ENCODE results near the gene ZG16B.
A peak's percentile ranks its signal among the peaks of the same experiment; 100 is the strongest.

The ZG16B gene, protein sequence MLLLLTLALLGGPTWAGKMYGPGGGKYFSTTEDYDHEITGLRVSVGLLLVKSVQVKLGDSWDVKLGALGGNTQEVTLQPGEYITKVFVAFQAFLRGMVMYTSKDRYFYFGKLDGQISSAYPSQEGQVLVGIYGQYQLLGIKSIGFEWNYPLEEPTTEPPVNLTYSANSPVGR

DNA sequence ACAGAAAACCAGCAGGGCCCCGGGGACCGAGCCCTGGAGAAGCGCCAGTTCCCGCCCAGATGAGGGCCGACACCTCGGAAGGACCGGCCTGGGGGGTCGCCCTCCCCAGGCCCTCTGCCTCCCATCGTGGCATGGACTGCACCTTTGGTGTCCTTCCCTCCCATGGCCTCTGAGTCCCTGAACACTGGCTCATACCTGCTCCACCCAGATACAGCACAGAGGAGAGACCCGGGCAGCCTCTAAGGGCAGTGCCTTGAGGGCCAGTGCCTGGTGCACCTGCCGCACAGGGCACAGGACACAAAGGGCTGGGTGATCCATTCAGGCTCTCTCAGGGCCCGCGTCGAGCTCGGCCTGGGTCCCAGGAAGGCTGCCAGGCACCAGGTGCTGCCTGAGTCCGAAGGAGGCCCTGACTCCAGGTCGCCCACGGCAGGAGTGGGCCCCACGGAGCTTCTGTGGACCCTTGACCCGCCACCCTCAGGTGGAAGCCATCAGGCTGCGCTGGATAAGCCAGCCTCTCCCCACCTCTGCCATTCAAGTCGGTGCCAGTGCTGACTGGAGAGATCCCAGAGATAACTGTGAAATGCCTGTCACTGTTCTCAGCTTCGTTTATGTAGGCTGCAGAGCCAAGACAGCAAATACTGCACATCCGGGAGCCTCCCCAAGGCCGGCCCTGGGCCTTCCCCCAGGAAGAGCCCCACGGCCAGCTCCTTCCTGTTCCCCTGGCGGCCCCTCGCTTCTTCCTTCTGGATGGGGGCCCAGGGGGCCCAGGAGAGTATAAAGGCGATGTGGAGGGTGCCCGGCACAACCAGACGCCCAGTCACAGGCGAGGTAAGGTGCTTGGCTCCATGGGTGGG, at the start of gene ZG16B:
TSS of gene ZG16B (plus strand) at position 803 of the 854 bp plus-strand sequence. CDS start 139 bp downstream, outside the sequence.
- DNase-seq (ENCODE audit: low read depth): peak; percentile 24

DNA sequence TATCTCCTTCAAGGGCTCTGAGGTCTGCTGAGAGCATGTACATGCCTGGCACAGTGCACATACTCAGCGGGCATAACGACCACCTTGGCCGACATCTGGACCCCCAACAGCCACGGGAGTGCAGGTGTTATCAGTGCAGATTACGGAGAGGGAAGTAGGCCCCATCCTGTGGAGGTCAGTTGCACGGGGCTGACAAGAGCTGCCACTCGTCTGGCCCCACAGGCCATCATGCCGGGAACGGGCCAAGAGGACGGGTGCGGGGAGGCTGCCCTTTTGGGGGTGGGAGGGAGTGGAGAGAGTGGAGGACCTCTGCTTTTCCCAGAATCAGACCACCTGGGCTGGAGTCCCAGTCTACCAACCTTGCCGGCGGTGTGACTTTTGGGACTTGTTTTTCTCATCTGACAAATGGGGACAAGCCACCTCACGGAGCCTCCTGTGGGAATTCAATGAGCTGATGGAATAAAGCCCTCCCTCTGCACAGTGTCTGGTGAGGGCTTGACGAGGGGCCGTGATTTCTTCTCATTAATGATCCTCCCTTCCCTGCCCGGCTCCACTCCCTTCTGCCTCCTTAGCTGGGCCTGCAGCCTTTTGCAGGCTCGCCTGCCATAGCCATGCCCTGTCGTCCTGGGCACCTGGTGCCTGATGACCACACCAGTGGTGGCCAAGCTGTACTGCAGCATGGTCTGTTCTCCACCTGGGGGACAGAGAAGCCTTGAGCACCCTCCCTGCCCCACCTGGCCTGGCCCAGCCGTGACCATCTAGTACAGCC, 47.3 kb upstream of the ZG16B start:
- DNase-seq (ENCODE audit: low read depth): no peak

DNA sequence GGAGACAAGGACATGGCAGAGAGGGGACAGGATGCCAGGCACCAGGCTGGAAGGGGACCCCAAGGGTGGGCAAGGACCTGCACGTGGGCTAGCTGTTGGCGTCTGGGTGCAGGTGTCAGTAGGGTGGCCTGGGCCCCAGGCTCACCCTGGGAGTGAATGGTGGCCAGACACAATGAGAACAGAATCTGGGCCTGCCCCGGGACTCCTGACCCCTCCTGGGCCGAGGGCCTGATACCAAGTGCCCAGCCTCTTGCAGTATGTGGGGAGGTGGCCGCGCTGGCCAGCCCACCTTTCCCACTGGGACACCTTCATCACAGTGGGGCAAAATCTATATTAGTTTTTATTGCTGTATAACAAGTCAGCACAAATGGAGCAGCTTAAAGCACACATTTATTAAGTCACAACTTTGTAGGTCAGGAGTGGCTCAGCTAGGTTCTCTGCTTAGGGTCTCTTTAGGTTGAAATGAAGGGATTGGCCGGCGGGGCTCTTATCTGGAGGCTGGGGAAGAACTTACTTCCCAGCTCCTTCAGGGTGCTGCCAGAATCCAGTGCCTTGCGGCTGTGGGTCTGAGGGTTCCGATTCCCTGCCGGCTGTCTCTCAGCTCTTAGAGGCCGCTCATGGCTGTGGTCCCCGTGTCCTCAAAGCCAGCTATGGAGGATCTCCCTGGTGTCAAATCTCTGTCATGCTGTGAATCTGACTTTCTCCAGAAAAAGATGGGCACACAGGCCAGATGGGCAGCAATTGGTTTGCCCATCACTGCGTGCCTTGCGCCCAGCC, 46.3 kb upstream of the ZG16B start:
- DNase-seq (ENCODE audit: low read depth): no peak

DNA sequence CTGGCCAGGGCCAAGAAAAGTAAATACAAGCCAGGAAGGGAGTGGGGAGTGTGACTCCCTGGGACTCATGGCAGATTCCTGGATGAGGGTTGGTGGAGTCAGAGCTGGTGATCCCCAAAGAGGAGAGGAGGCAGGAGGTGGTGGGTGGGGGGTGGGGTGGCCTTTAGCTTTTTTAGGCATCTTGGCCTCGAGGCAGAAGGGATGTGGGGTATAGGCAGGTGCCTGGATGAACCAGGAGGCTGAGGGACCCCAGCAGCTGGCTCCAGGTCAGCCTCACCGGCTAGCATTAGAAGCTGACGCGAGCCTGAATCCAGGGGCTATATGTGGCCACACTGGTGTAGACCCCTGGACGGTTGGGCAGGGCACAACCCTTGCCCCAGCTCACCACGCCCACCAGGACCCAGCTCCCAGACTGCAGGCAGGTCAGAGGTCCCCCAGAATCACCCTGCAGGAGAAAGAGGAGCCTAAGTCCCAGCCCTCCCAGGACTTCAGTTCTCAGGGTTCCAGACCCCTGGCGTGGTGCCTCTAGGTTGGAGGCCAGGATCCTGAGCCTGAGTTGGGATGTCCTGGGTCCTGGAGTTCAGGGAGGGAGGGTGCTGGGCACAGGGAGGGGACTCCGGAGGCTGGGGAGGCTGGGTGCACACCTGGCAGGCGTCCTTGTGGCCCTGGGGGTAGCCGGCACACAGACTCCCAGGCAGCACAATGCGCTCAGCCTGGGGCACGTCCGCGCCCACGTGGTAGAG, 45.6 kb upstream of the ZG16B start:
- DNase-seq (ENCODE audit: low read depth): no peak

DNA sequence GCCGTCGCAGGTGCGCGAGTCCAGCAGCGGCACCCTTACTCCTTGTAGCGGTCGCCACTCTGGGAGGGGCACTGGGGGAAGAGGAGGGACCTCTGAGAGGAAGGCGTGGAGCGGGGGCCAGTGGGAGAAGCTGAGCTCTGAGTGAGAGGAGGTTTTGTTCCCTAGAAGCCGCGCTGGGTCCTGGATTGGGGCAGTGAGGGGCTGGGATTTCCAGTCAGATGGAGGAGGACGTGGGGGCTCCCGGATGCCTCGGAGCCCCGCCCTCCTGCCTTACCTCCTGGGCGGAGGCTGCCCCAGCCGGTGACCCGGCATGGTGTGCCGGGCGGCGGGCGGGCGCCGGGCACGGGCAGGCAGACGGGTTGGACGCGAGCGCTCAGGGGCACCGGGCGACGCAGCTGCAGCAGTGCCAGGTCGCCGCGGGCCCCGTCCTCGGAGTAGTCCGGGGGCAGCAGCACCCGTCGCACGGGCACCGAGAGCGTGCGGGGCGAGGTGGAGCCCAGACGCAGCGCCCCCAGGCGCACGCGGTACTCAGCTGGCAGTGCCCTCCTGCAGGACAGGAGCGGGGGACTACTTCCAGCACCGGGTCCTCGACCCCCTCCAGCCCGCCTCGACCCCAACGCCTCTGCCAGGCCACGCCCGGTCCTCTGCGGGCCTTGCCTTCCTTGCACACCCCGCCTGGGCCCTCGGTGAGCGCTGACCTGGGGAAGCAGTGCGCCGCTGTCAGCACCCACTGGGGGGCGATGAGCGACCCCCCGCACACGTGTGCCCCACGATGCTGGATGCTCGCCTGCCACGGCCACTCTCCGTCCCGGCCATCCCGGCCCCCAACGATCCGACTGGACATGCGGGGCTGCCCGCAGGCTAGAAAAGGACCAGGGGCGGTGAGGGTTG, 44.8 kb upstream of the ZG16B start:
- no peak for DNase-seq (ENCODE audit: low read depth)

DNA sequence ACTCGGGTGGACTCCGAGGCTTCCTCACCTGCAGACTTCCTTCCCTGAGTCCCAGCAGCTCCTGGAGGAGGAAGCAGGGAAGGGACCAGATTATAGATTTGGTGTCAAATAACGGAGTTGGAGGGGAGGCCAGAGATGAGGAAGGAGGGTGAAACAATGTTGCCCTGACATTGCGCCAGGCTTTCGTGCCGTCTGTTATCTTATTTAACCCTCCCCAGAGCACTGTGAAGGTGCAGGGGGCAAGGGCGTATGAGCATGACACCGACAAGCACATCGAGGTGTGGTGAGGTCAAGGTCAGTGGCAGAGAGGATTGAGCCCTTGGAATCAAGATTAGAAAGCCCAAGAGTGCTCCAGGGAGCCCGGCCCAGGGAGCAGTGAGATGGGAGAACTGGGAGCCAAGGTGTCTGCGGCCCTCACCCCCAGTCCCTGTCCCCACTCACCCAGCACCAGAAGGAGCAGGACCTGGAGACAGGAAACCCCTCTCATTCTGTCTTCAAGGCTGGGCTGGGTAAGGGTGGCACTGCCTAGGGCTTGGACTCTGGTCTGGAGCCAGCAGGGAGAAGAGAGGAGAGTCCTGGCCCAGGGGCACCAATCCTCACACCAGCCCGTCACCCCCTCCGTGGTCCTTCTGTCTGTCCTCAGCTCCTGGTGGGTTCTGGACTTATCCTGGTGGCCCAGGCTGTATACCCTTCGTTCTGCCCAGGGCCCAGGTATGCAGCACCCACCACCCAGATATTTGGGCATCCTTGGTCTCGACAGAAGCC, 43.9 kb upstream of the ZG16B start:
- DNase-seq (ENCODE audit: low read depth): no peak

DNA sequence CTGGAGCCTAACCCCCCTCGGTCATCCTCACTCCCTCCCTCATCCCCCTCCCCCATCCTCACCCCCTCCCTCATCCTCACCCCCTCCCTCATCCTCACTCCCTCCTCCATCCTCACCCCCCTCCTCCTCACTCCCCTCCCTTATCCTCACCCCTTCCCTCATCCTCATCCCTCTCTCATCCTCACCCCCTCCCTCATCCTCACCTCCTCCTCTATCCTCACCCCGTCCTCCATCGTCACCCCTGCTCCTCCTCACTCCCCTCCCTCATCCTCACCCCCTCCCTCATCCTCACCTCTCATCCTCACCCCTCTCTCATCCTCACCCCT, 43.3 kb upstream of the ZG16B start:
- DNase-seq (ENCODE audit: low read depth): no peak

DNA sequence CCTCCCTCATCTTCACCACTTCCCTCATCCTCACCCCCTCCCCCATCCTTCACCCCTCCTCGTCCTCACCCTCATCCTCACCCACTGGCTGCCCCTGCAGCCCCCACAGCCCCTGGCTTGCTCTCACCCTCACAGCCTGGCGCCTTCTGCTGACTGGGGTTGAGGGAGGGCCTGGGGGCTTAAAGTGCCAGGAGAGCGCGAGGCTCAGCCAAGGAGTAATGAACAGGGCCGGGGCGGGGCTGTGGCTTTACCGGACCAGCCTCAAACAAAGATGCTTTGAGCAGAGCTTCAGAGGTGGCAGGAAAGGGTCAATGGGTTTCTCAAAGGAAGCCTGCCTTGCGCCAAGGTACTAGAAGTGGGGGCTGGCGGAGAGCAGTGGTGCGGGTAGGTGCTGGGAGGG, 42.7 kb upstream of the ZG16B start, which contains the start of gene PRSS33:
TSS of gene PRSS33 (minus strand) at position 155 of the 400 bp plus-strand sequence. CDS start 1,013 bp downstream, outside the sequence.
- DNase-seq (ENCODE audit: low read depth): no peak

DNA sequence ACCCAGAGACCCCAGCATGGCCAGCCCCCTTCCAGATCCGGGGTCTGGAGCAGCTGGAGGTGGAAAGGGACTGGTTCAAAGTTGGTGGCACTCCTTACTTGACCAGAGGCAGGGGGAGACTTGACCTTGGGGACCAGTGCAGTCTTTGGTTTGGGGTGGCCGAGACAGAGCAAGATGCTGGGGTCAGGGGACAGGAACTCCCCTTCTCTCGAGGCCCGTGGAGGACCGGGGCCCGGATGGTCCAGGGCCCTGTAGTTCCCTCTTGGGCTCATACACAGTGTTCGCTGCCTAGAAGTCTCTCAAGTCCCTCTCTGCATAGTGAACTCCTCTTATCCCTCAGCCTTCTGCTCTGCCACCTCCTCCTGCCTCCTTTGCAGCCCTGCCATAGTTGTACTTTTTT, 42.1 kb upstream of the ZG16B start:
- DNase-seq (ENCODE audit: low read depth): no peak

DNA sequence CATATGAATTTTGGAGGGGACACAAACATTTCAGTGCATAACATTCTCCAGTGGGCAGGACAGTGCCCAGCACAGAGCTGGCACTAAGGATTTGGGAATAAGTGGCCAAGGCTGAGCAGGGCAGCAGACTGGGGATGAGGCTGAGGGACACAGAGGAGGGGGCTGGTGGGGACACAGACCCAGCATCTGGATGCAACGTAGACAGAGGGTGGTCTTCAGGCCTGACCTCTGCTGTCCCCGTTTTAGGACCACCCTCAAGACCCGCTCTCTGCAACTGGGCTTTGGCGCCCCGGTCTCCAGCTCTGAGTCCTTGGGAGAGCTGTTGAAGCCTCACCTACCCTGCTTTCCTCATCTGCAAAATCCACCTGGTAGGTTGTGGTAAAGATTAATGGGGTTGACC, 39.5 kb upstream of the ZG16B start:
- DNase-seq (ENCODE audit: low read depth): no peak

DNA sequence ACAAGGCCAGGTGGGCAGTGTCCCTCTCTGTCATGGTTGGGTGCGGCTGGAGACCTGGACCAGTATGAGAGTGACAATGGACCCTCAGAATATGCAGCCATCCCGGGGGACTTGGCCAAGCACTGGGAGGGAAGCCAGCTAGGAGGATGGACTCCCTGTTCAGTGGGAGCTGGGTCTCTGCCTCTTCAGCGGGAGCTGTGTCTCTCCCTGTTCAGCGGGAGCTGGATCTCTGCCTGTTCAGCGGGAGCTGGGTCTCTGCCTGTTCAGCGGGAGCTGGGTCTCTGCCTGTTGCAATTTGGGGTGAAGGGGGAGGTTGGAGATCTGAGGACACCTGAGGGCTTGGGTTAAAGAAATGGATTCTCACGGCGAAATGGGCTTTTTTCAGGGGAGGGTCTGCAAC, 38.9 kb upstream of the ZG16B start:
- DNase-seq (ENCODE audit: low read depth): no peak

DNA sequence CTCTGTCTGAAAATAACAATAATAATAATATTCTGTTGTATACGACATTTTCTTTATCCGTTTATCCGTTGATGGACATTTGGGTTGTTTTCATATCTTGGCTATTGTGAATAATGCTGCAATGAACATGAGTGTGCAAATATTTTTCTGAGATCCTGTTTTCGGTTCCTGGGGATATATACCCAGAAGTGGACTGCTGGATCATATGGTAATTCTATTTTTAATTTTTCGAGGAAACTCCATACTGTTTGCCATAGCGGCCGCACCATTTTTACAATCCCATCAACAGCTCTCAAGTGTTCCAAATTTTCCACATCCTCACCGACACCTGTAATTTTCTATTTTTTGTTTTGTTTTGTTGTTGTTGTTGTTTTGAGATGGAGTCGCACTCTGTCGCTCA, 37.2 kb upstream of the ZG16B start:
- no peak for DNase-seq (ENCODE audit: low read depth)

DNA sequence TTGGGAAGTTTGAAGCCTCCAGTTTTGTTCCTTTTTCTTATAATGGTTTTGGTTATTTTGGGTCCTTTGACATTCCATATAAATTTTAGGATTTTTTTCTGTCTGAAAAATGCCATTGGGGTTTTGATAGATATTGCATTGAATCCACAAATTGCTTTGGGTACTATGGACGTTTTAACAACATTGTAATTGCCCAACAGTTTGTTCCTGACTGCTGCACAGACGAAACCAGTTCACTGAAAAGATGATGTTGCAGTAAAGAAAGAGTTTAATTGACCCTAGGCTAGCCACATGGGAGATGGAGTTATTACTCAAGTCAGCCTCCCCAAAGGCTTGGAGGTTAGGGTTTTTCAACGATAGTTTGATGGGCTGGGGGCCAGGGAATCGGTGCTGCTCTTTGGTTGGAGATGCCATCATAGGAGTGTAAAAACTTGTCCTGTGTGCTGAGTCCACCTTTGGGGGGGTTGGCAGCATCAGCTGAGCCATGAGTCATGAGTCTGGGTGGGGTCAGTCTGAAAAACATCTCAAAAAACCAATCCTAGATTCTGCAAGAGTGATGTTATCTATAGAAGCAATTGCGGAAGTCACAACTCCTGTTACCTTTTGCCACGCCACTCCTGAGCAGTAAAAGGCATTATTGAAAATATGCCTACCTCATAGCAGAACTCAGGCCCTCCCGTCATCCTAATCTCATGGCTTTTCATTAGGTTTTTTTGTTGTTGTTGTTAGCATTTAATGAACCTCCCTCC, 34.5 kb upstream of the ZG16B start:
- DNase-seq (ENCODE audit: low read depth): no peak

DNA sequence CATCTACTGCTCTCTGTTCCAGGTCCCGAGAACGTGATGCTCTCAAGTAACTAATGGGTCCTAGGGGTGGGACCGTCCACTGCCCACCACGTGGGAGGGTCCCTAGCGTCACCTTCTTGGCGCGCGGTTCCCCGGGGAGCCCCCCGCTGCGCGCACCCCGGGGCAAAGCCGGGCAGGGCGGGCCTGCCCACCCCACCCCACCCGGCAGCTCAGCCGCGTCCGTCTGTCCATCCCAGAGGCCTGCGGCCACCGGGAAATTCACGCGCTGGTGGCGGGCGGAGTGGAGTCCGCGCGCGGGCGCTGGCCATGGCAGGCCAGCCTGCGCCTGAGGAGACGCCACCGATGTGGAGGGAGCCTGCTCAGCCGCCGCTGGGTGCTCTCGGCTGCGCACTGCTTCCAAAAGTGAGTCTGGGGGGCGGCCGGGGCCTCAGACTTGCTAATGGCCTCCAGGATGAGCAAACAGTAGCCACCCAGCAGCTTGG, 31.3 kb upstream of the ZG16B start:
- no peak for DNase-seq (ENCODE audit: low read depth)

DNA sequence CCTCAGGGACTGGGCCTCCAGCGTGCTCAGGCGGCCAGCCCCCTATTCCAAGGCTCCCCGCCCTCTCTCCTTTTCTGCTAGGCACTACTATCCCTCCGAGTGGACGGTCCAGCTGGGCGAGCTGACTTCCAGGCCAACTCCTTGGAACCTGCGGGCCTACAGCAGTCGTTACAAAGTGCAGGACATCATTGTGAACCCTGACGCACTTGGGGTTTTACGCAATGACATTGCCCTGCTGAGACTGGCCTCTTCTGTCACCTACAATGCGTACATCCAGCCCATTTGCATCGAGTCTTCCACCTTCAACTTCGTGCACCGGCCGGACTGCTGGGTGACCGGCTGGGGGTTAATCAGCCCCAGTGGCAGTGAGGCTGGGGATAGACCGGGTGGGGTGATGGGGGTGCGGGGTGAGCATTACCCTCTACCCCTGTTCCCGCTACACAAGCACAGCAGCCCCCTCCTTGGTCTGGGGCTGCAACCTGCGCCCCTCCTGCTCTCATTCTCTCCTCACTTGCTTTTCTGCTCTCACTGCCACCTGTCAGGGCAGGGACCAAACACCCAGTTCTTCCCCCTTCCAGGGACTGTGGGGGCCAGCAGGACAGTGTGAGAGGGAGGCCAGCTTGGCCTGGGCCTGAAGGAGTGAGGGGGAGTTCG, 30.8 kb upstream of the ZG16B start:
- DNase-seq (ENCODE audit: low read depth): no peak

DNA sequence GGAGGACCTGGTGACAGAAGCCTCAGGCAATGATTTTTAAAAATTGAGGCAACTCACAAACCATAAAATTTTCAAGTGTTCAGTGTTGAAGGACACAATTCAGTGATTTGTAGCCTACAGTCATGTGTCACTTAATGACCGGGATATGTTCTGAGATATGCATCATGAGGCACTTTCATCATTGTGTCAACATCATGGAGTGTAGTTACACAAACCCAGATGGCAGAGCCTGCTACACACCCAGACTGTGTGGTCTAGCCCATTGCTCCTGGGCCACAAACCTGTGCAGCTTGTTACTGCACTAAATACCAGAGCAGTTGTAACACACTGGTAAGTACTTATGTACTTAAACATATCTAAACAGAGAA, 30.3 kb upstream of the ZG16B start:
- DNase-seq (ENCODE audit: low read depth): peak; percentile 20

DNA sequence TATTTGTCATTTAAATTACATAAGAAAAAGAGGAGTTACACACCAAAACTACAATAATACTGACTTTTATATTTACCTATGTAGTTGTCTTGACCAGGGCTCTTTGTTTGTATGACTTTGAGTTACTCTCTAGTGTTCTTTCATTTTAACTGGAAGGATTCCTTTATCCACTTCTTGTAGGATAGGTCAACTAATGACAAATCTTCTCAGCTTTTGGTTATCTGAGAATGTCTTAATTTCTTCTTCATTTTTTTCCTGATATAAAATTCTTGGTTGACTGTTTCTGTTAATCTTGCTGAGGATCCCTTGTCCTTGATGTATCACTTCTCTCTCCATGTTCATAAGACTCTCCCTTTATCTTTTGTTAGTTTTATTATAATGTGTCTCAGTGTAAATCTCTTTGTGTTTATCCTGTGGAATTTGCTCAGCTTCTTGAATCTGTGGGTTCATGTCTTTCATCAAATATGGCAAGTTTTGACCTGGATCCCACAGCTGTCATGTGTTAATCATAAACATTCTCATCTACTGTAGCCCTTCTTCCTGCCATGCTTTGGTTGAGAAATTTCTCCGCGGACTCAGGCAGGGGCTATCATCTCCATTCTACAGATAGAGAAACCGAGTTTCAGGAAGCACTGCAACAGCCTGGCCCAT, 26.4 kb upstream of the ZG16B start:
- no peak for DNase-seq (ENCODE audit: low read depth)

DNA sequence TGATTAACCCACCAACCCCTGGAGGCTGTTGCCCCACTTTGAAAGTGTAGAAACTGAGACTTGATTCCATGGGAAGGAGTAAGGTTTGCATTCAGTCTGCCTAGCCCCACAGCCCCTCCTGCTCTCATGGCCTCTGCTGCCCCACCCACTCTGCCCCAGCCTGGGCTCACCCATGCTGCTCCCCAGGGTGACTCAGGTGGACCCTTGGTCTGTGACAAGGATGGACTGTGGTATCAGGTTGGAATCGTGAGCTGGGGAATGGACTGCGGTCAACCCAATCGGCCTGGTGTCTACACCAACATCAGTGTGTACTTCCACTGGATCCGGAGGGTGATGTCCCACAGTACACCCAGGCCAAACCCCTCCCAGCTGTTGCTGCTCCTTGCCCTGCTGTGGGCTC, 25.4 kb upstream of the ZG16B start:
- DNase-seq (ENCODE audit: low read depth): no peak

All from iris pigment epithelial cell (primary cell).